ENCODE results near the gene KLHL29. TPM values are rescaled to one million over a fixed set of nuclear protein-coding genes. Genes with fewer than 3 reads are reported as not detected.

The KLHL29 gene
- total RNA-seq, 1 experiment from 2014 or later: 5.2 TPM

GRCh38 chr2:23611839-23612238, 226.9 kb downstream of the KLHL29 start:
- no peak for DNase-seq (ENCODE audit: low read depth)

DNA sequence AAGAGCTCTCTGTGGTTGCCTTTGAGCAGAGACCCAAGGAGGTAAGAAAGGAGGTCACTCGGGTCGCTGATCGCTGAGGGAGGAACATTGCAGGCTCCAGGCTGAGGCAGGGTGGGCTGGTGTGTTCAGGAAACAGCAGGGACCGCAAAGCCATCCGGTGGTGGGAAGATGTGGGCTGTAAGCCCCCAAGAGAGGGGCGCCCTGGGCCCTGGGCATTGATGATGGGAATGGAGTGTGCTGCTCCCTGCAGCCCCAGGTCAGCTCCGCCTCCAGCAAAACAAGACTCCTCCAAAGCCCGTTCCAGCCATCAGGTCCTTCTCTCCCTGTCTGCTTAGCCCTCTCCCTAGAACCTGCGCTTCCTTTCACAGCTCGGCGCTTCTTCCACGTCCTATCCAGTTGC, 229.7 kb downstream of the KLHL29 start:
- no peak for DNase-seq (ENCODE audit: low read depth)

- no peak for DNase-seq (ENCODE audit: low read depth)
These were observed 230.4 kb downstream of the KLHL29 start for GRCh38 chr2:23615216-23616020.

DNA sequence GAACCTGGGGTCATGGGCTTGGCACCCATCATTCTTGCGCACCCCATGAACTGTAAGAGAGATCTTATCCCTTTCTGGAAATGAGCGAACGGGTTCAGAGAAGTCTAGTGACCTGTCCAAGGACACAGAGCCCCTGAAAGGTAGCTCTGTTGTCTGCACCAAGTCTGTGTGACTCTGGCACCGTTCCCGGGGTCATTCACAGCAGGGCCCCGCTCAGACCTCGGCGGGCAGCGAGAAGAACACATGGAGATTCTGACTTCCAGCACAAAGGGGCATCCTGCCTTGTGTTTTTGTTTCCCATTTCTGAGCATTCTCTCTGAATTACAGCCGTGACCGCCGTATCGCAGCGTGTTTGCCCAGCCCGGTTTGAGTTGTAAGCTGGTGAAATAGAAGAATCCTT, 231.7 kb downstream of the KLHL29 start:
- no peak for DNase-seq (ENCODE audit: low read depth)

DNA sequence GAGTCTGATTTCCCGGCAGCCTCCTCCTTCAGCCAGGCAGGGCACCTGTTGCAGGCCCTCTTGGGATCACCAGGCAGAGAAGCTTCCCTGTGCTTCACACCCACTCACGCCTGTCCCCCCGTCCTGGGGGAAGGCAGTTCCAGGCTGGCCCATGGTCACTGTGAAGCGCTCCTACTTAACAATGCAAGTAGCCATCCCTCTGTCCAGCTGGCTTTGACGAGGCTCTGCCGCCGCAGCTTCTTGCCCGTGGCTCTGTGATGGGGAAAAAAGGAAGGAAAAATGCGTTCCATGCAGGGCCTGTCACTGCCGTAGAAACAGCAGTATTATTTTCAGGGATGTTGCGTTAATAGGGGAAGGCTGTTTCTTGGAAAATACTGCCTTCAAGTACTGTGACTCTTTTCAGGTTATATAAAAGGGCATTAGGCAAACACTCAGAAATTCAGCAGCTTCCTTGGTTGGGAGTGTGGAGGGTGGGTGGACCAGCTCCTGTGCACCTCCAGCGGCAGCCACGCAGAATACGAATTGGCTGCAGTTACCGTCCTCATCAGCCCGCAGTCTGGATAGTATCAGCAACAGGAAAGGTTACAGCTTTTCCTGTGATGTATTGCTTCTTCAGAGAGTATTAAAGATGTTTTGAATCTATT, 232.3 kb downstream of the KLHL29 start:
- no peak for DNase-seq (ENCODE audit: low read depth)

GRCh38 chr2:23617811-23618215, 232.8 kb downstream of the KLHL29 start:
- no peak for DNase-seq (ENCODE audit: low read depth)

- no peak for DNase-seq (ENCODE audit: low read depth)
These were observed 233.3 kb downstream of the KLHL29 start for GRCh38 chr2:23618265-23618664.

DNA sequence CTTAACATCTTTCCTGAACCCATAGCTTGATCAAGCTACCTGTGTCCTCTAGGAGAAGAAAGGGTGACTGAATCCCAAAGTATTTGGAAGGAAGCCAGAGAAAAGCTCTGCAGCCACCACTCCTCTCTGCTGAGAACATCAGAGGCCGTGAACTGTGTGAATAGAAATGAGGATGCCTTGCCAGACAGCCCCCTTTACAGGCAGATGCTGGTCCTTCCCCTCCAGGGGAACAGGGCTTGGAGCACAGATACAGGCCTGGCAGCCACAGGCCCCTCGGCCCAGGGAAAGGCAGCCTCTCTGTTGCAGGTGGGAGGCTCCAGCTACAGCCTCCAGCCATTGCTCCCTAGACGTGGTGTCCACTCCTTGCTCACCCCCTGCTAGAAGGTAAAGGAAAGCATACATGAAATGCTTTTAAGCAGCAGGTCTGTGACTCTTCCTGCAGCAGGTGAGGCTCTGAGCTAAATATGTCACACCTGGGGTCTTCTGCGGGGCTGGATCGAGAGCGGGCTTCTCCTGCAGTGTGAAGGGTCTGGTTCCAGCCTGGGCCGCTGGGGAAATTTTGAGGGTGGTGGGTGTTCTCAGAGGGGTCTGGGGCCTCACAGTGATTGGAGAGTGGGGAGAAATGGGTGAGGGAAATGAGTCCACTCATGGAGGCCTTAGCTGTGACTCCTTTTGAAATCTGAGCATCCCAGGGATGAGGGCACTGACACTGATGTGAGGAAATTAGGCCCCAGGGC, 234.0 kb downstream of the KLHL29 start:
- DNase-seq (ENCODE audit: low read depth): no peak

GRCh38 chr2:23619941-23620340, 235.0 kb downstream of the KLHL29 start:
- DNase-seq (ENCODE audit: low read depth): no peak

- peak; percentile 42 for DNase-seq (ENCODE audit: low read depth)
These were observed 235.9 kb downstream of the KLHL29 start for GRCh38 chr2:23620841-23621341.

DNA sequence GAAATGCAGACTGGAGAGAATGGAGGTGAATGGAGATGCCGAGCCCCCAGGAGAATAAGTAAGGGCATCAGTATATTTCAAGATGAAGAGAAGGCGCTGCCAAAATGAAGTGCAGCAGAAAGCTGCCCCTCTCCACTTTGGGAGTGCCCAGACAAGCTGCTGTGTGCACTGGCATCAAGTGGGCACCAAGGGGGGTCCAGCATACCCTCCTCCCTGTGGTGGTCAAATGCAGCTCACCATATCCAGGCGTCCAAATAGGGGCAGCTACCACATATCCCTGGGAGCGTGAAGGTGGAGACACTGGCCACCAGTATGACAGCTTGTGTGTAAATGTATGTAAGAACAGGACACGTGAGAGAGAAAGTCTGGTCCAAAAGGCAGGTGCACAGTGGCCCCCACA, 236.6 kb downstream of the KLHL29 start:
- no peak for DNase-seq (ENCODE audit: low read depth)

GRCh38 chr2:23622466-23622865, 237.5 kb downstream of the KLHL29 start:
- no peak for DNase-seq (ENCODE audit: low read depth)

DNA sequence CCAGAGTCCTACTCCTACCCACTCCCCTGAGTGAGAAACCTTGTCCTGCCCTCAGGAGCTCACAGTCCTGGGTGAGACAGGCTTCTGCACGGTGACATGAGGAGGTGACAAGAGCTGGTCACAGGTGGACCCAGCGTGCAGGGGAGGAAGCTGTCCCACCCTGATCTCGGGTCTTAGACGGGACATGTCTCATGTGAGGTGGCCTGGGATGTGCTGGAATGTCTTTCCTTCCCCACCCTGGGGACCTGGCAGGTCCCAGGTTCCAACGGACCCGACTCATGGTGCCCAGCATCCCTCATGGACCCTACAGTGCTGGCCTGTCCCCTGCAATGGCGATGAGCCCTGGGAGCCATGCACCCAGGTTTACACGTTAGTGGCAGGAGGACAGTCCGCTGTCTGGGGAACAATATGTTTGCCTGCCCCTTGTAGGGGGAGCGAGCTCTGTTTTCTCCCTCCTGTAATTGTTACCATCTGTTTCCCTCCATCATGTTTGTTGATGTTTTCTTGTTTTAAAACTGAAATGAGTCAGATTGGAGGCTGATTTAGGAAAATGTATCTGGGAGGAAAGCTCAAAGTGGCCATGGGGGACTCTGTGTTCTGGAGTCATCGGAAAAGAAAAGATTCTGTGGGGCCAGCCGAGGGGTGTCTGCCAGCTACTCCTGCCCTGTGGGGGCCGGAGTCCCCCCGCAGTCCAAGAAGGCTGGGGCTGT, 238.1 kb downstream of the KLHL29 start:
- DNase-seq (ENCODE audit: low read depth): no peak

- no peak for DNase-seq (ENCODE audit: low read depth)
These were observed 239.4 kb downstream of the KLHL29 start for GRCh38 chr2:23624378-23624777.

DNA sequence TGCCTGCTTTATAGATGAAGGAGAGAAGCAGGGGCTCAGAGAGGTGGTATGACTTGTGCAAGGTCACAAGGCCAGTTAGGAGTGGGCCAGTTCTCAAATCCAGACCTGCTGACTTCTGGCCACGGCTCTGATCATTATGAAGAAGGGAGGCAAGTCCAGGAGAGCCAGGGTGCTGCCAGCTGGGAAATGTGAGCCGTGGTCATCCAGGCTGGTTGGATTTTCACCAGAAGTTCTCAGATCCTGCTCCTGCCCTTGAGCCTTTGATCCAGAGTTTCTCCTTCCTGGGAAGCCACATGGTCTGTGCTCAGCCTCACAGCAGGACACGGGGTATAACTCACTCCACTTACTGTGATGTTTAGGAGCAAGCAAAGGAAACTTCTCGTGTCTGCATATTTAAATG, 239.9 kb downstream of the KLHL29 start:
- no peak for DNase-seq (ENCODE audit: low read depth)

GRCh38 chr2:23625726-23626125, 240.7 kb downstream of the KLHL29 start:
- DNase-seq (ENCODE audit: low read depth): no peak

GRCh38 chr2:23626701-23627230, 241.8 kb downstream of the KLHL29 start:
- no peak for DNase-seq (ENCODE audit: low read depth)

- DNase-seq (ENCODE audit: low read depth): no peak
These were observed 242.4 kb downstream of the KLHL29 start for GRCh38 chr2:23627236-23628009.

DNA sequence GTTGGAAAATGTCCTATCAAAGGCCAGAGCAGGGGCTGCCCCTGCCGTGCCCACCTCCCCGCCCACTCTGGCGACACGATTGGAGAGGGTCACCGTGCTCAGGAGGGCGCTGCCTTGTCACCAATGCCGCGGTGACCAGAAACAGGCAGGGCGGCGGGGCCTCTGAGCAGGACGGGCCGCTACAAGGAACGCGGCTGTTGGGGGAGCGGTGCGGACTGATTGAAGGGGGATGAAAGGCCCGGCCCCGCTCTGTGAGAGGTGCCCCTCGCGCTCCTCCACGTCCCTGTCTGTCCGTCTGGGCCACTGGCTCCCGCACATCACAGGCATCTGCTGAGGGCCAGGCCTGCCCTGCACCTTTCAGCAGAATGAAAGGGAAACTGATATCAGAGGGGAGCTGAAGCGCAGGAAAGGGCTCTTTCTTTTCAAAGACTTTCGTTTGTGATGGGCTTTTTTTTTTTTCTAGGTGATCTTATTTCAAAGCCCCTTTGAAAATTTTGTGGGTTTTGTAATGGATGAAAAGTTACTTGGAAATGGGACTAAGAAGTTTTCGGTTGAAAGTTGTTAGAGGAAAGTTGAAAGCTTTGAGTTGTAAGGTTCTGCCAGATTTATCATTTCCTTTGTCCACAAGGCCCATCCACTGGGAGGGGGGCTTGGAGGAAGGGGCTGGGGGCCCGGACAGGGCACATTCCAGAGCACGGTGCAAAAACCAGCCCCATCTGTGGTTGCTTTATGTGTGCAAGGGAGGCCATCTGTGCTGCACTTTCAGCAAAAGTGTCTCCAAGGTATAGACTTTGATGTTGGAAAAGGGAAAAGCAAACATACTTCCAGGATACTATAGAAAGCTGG, 244.2 kb downstream of the KLHL29 start:
- DNase-seq (ENCODE audit: low read depth): no peak

Measured in LHCN-M2 (cell line).